Liver (tissue), 9 donors: ENCODE measurements around the gene EYA3. TPM values are rescaled to one million over a fixed set of nuclear protein-coding genes. Genes with fewer than 3 reads are reported as not detected.

Experiments used
- DNase-seq: peaks from one replicate; pipeline ENCODE4 v3.0.0-alpha.2; 2017; ENCODE audit warnings: low spot score
- H3K27ac ChIP-seq, 2 donors: one replicate each; pipeline ENCODE4 v1.7.0; 2013; ENCODE audit warnings: inconsistent platforms in 2 of 2, low read length in 2 of 2, control low read depth in 1 of 2, low read depth in 1 of 2, mild to moderate bottlenecking in 1 of 2
- H3K27me3 ChIP-seq, 4 donors: one replicate each; pipeline versions ENCODE4 v1.6.1 to v1.7.0; 2013; ENCODE audit warnings: low read length in 3 of 4, inconsistent platforms in 1 of 4, mild to moderate bottlenecking in 1 of 4, moderate library complexity in 1 of 4; ENCODE audit not compliant: control insufficient read depth in 4 of 4, insufficient read depth in 4 of 4
- H3K36me3 ChIP-seq, 4 donors: one replicate each; pipeline versions ENCODE4 v1.6.1 to v1.7.0; 2013; ENCODE audit warnings: low read length in 3 of 4, mild to moderate bottlenecking in 3 of 4, low read depth in 1 of 4, moderate library complexity in 1 of 4; ENCODE audit not compliant: control insufficient read depth in 4 of 4, insufficient read depth in 3 of 4
- H3K4me1 ChIP-seq, 4 donors: one replicate each; pipeline versions ENCODE4 v1.6.1 to v1.7.0; 2013; ENCODE audit warnings: low read length in 3 of 4, mild to moderate bottlenecking in 3 of 4, moderate library complexity in 1 of 4; ENCODE audit not compliant: control insufficient read depth in 4 of 4, insufficient read depth in 4 of 4
- H3K4me3 ChIP-seq, 3 donors: one replicate each; pipeline versions ENCODE4 v1.6.1 to v1.7.0; 2013; ENCODE audit warnings: low read length in 3 of 3, control low read depth in 1 of 3, low read depth in 1 of 3, mild to moderate bottlenecking in 1 of 3
- H3K9ac ChIP-seq, 2 donors: one replicate each; pipeline ENCODE4 v1.7.0; 2013; ENCODE audit warnings: low read length in 2 of 2, mild to moderate bottlenecking in 2 of 2, moderate library complexity in 2 of 2, control low read depth in 1 of 2, low read depth in 1 of 2
- H3K9me3 ChIP-seq, 4 donors: one replicate each; pipeline versions ENCODE4 v1.6.1 to v1.7.0; 2013; ENCODE audit warnings: low read length in 3 of 4; ENCODE audit not compliant: control insufficient read depth in 4 of 4
- CTCF ChIP-seq: fragments of 150-350 bp; IDR thresholded peaks from 2 replicates; pipeline ENCODE4 v1.5.1; 2017; ENCODE audit warnings: improper control_type of control experiment, low read depth, low read length; ENCODE audit not compliant: missing input control
- EGR1 ChIP-seq, 2 donors: IDR thresholded peaks; 2 replicates each; pipeline ENCODE4 v1.6.1; 2016 to 2018; ENCODE audit warnings: antibody characterized with exemption in 2 of 2, low read depth in 2 of 2
- FOXA2 ChIP-seq: IDR thresholded peaks from 2 replicates; pipeline ENCODE4 v1.6.1; 2016; ENCODE audit warnings: antibody characterized with exemption
- HNF4A ChIP-seq, 2 donors: conservative IDR thresholded peaks; 2 replicates each; pipeline ENCODE4 v1.6.1; 2016; ENCODE audit warnings: antibody characterized with exemption in 2 of 2, mild to moderate bottlenecking in 2 of 2
- JUND ChIP-seq, 2 donors: IDR thresholded peaks; 2 replicates each; pipeline ENCODE4 v1.6.1; 2016; ENCODE audit warnings: antibody characterized with exemption in 2 of 2
- MAX ChIP-seq: IDR thresholded peaks from 2 replicates; pipeline ENCODE4 v1.6.1; 2016; ENCODE audit warnings: antibody characterized with exemption
- NR2F2 ChIP-seq: IDR thresholded peaks from 2 replicates; pipeline ENCODE4 v1.6.1; 2016; ENCODE audit warnings: antibody characterized with exemption
- RAD21 ChIP-seq, 2 donors: IDR thresholded peaks; 2 replicates each; pipeline ENCODE4 v1.6.1; 2016; ENCODE audit warnings: antibody characterized with exemption in 2 of 2, mild to moderate bottlenecking in 2 of 2
- REST ChIP-seq: IDR thresholded peaks from 2 replicates; pipeline ENCODE4 v1.6.1; 2016; ENCODE audit warnings: antibody characterized with exemption, mild to moderate bottlenecking
- WGBS: extraction: QIAGEN DNeasy Blood & Tissue Kit; methylation state at CpG from one replicate; pipeline ENCODE4 v1.1.7; 2013; 5-methylcytosine and 5-hydroxymethylcytosine counted together
- polyA plus RNA-seq, 2 donors: library from polyadenylated mRNA; stranded (reverse) in 1 of 2; unstranded in 1 of 2; fragments of 200-250 nt in 1 of 2; fragments of >200 nt in 1 of 2; fragmentation: Nextera tagmentation in 1 of 2; extraction: Ambion mirVana in 1 of 2; gene quantifications; one replicate each; pipeline versions ENCODE4 v1.2.1 to v1.2.3, GENCODE V29; 2013 to 2015
- total RNA-seq, 2 donors: library from RNA; depleted of rRNA; stranded (reverse); fragments of >200 nt; gene quantifications; one replicate each; pipeline ENCODE4 v1.2.3, GENCODE V29; 2014
- TF ChIP-seq, protein P1 (sequence below): IDR thresholded peaks from 2 replicates; pipeline ENCODE4 v1.6.1; 2016; ENCODE audit warnings: antibody characterized with exemption
- donor health status: healthy.
- donor health status: healthy.
- donor health status: healthy.
- donor health status: healthy.
- donor health status: healthy.

The EYA3 gene
- total and polyA plus RNA-seq, 4 donors = 3.6 to 12.6 (median 6.0) TPM

DNA sequence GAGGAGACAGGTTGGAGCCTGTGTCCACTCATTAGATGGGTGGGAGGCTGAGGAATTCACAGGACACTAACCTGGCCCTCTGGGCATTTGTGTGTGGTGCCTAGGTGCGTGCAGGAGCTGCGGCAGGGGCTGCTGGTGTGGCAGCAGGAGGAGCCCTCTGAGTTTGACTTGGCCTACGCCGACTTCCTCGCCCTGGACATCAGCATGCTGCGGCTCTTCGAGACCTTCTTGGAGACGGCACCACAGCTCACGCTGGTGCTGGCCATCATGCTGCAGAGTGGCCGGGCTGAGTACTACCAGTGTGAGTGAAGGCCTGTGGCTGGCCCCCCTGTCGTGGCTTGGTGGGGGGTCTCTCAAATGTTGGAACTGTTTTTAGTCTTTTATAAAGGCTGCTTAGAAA, 125.0 kb downstream of the EYA3 start:
- DNase-seq = no peak
- Histone ChIP-seq H3K36me3 (peaks cover 0 to 38% (median 10%) of the 10 kb centered on the region in 4 donors), H3K27me3 (no peaks in the 10 kb centered on the region), H3K9ac (no peak overlapping the region), H3K4me1 (peaks cover 9 to 18% (median 12%) of the 10 kb centered on the region in 4 donors), H3K27ac (no peak overlapping the region), H3K4me3 (no peak overlapping the region), H3K9me3 (no peaks in the 10 kb centered on the region)
- WGBS = 91% methylated on average over 11 of the region's 11 CpGs
- TF ChIP-seq FOXA2 (no peak), RAD21 (IDR thresholded peaks at IDR 0.05) (no peak), JUND (IDR thresholded peaks at IDR 0.05) (no peak), NR2F2 (no peak), HNF4A (conservative IDR thresholded peaks at IDR 0.05) (no peak), EGR1 (IDR thresholded peaks at IDR 0.05; ENCODE audit: low read depth in 2 of 2) (no peak), CTCF (no peak)

GRCh38 chr1:27961646-27962221, 126.7 kb downstream of the EYA3 start:
- Histone ChIP-seq H3K27ac (no peak overlapping the region), H3K27me3 (no peaks in the 10 kb centered on the region), H3K4me1 (peaks cover 11 to 23% (median 13%) of the 10 kb centered on the region in 4 donors), H3K9me3 (no peaks in the 10 kb centered on the region), H3K36me3 (peaks cover 0 to 23% (median 6%) of the 10 kb centered on the region in 4 donors), H3K9ac (peak overlapping the region in 1 of 2 donors; percentile 12), H3K4me3 (no peak overlapping the region)
- 71% methylated on average over 4 of the region's 4 CpGs for WGBS
- DNase-seq = no peak
- no peak for TF ChIP-seq JUND (IDR thresholded peaks at IDR 0.05)
- TF ChIP-seq NR2F2 = no peak
- TF ChIP-seq, protein P1, sequence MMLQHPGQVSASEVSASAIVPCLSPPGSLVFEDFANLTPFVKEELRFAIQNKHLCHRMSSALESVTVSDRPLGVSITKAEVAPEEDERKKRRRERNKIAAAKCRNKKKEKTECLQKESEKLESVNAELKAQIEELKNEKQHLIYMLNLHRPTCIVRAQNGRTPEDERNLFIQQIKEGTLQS = no peak
- no peak for TF ChIP-seq MAX
- no peak for TF ChIP-seq EGR1 (IDR thresholded peaks at IDR 0.05; ENCODE audit: low read depth in 2 of 2)
- no peak for TF ChIP-seq FOXA2
- no peak for TF ChIP-seq REST
